ENCODE results near the gene TNS1. TPM values are rescaled to one million over a fixed set of nuclear protein-coding genes. Genes with fewer than 3 reads are reported as not detected.

Gene TNS1
- total RNA-seq, 1 experiment from 2014 or later: 4.5 TPM

GRCh38 chr2:218016810-218017209 is 14.0 kb upstream of the TNS1 start (continued):
- TF ChIP-seq AFF4 (CRISPR knock-in tag; IDR thresholded peaks at IDR 0.05; ENCODE audit: borderline replicate concordance): no peak
- no peak for TF ChIP-seq GABPB1 (CRISPR knock-in tag; IDR thresholded peaks at IDR 0.05)
- no peak for TF ChIP-seq PRRX2 (CRISPR knock-in tag; IDR thresholded peaks at IDR 0.05)
- TF ChIP-seq MLX (CRISPR knock-in tag; IDR thresholded peaks at IDR 0.05): no peak
- no peak for TF ChIP-seq ATF3 (CRISPR knock-in tag; conservative IDR thresholded peaks at IDR 0.05)
- no peak for TF ChIP-seq JAZF1 (CRISPR knock-in tag; IDR thresholded peaks at IDR 0.05)
- no peak for TF ChIP-seq ESRRA (CRISPR knock-in tag; IDR thresholded peaks at IDR 0.05; ENCODE audit: borderline replicate concordance)
- no peak for TF ChIP-seq NFATC4 (CRISPR knock-in tag; IDR thresholded peaks at IDR 0.05)

GRCh38 chr2:218015586-218016521 is 13.1 kb upstream of the TNS1 start:
- ChIA-PET CTCF (interaction anchor here (0.6 to 2.8 kb wide), 5 partner anchors 11 to 231 kb away, joined by 3 to 16 read pairs (median 4); no protein-coding TSS in a partner anchor), POLR2A (interaction anchor here (1.1 kb wide), 1 partner anchor 19 kb away, joined by 3 read pairs; no protein-coding TSS in a partner anchor)
- Mint-ChIP-seq H3K27ac (no peak overlapping the region), H3K9me3 (no peaks in the 10 kb centered on the region), H3K36me3 (no peaks in the 10 kb centered on the region), H3K4me3 (no peak overlapping the region), H3K4me1 (peaks cover 36% of the 10 kb centered on the region), H3K27me3 (ENCODE audit: low read depth) (peaks cover 21% of the 10 kb centered on the region)
- DNase-seq (ENCODE audit: low spot score) (no peak), ATAC-seq (no peak)
- TF ChIP-seq SOX15 (CRISPR knock-in tag; IDR thresholded peaks at IDR 0.05): no peak

GRCh38 chr2:218014706-218015585 is 12.2 kb upstream of the TNS1 start:
- CTCF ChIA-PET: interaction anchor here (0.6 to 2.8 kb wide), 5 partner anchors 10 to 230 kb away, joined by 3 to 16 read pairs (median 4); no protein-coding TSS in a partner anchor
- no peak for ATAC-seq
- no peak overlapping the region for H3K4me3 Mint-ChIP-seq
- H3K36me3 Mint-ChIP-seq: no peaks in the 10 kb centered on the region
- DNase-seq (ENCODE audit: low spot score): no peak
- TF ChIP-seq E2F4 (CRISPR knock-in tag; IDR thresholded peaks at IDR 0.05; ENCODE audit: borderline replicate concordance, low read depth) (no peak), NFATC4 (CRISPR knock-in tag; IDR thresholded peaks at IDR 0.05) (no peak)
- POLR2A ChIA-PET: no interaction called here
- H3K27ac Mint-ChIP-seq: no peak overlapping the region
- H3K27me3 Mint-ChIP-seq (ENCODE audit: low read depth): peaks cover 26% of the 10 kb centered on the region
- no peaks in the 10 kb centered on the region for H3K9me3 Mint-ChIP-seq
- peaks cover 39% of the 10 kb centered on the region for H3K4me1 Mint-ChIP-seq

GRCh38 chr2:218013289-218013688 is 10.5 kb upstream of the TNS1 start:
- Mint-ChIP-seq H3K4me3 (no peak overlapping the region), H3K27me3 (ENCODE audit: low read depth) (peaks cover 43% of the 10 kb centered on the region), H3K9me3 (no peaks in the 10 kb centered on the region), H3K27ac (no peak overlapping the region), H3K4me1 (peaks cover 40% of the 10 kb centered on the region), H3K36me3 (no peaks in the 10 kb centered on the region)
- ChIA-PET CTCF (interaction anchor here (1.2 to 3.8 kb wide), 2 partner anchors 10 to 19 kb away, joined by 4 to 31 read pairs; partner anchors contain the start of gene TNS1), POLR2A (interaction anchor here (0.7 kb wide), 1 partner anchor 102 kb away, joined by 5 read pairs; no protein-coding TSS in a partner anchor)
- TF ChIP-seq ZNF121 (CRISPR knock-in tag; IDR thresholded peaks at IDR 0.05): no peak
- no peak for TF ChIP-seq USF1 (CRISPR knock-in tag; IDR thresholded peaks at IDR 0.05)
- TF ChIP-seq JAZF1 (CRISPR knock-in tag; IDR thresholded peaks at IDR 0.05): no peak
- no peak for TF ChIP-seq GABPB1 (CRISPR knock-in tag; IDR thresholded peaks at IDR 0.05)
- no peak for TF ChIP-seq FOXP4 (CRISPR knock-in tag; IDR thresholded peaks at IDR 0.05)
- DNase-seq (ENCODE audit: low spot score) (no peak), ATAC-seq (no peak)

All from WTC11 (cell line).